ENCODE results near the gene ARID5B.

ARID5B gene

GRCh38 chr10:61890430-61890829, 11.1 kb upstream of the ARID5B start:
- no peak for DNase-seq

GRCh38 chr10:61890881-61891409, 10.6 kb upstream of the ARID5B start:
- no peak for DNase-seq

- DNase-seq = no peak
These were observed 9.5 kb upstream of the ARID5B start for GRCh38 chr10:61891906-61892585.

GRCh38 chr10:61892961-61893360, 8.5 kb upstream of the ARID5B start:
- DNase-seq = no peak

- DNase-seq = no peak
These were observed 7.4 kb upstream of the ARID5B start for GRCh38 chr10:61894133-61894532.

GRCh38 chr10:61895898-61896600, 5.5 kb upstream of the ARID5B start:
- no peak for DNase-seq

GRCh38 chr10:61896854-61897661, 4.4 kb upstream of the ARID5B start:
- DNase-seq = peak; percentile 84 to 88 (median 86)

GRCh38 chr10:61897671-61898434, 3.6 kb upstream of the ARID5B start:
- DNase-seq = peak; percentile 56 to 63 (median 60)

GRCh38 chr10:61898435-61898778, 3.1 kb upstream of the ARID5B start:
- no peak for DNase-seq

GRCh38 chr10:61899069-61899531, 2.4 kb upstream of the ARID5B start:
- peak; percentile 50 to 72 (median 69) for DNase-seq

GRCh38 chr10:61899663-61899996, 1.9 kb upstream of the ARID5B start:
- no peak for DNase-seq

- DNase-seq = peak; percentile 59 to 86 (median 80)
These were observed 1.3 kb upstream of the ARID5B start for GRCh38 chr10:61899997-61900828.

- DNase-seq = peak in 2 of 3 donors; percentile 44 to 56
These were observed 438 bp downstream of the ARID5B start for GRCh38 chr10:61901829-61902444.

- DNase-seq = peak; percentile 65 to 69 (median 65)
These were observed 1.1 kb downstream of the ARID5B start for GRCh38 chr10:61902445-61903220.

GRCh38 chr10:61903221-61903927, 1.9 kb downstream of the ARID5B start:
- peak; percentile 73 to 87 (median 73) for DNase-seq

- peak in 2 of 3 donors; percentile 38 to 41 for DNase-seq
These were observed 2.4 kb downstream of the ARID5B start for GRCh38 chr10:61903928-61904344.

- peak; percentile 77 to 92 (median 88) for DNase-seq
These were observed 3.5 kb downstream of the ARID5B start for GRCh38 chr10:61904733-61905725.

- no peak for DNase-seq
These were observed 4.5 kb downstream of the ARID5B start for GRCh38 chr10:61905837-61906561.
